ENCODE results near the gene NEURL1B.

The NEURL1B gene

DNA sequence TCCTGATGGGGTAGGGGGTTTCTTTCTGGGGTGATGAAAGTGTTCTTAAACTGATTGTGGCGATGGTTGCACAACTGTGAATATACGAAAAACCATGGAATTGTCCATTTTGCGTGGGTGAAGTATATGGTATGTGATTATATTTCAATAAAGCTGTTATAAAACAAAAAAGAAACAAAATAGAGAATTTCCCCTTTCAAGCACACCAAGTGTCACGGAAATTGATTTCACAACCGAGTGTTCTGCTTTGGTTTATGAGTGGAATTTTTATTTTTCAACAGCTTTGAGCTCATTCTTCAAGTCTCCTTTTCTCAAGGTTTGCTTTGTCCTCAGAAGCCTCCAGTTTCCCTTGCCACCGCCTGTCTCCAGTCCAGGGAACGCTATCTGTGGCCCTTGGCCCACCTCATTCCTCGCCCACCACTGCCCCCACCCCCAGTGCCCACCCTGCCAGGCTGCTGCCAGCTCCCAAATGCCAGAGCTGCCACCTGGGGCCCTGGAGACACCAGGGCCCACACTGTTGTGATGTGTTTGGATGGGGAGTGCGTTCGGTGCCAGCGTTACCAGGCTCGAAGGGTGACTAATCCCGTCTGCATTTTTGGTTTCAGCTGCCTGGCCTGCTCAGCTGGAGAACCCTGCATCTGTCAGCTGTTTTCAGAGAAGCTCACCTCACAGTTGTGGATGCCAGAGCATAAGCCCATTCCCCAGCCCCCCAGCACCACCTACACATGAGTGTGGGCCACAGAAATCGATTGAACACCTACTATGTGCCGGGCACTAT is 99.6 kb downstream of the NEURL1B start:
- DNase-seq: no peak

Measured in stimulated activated CD4-positive, alpha-beta T cell treated with anti-CD3 and anti-CD28 coated beads, Interleukin-1b, Interleukin-23, amount 100 ng/mL, for 48 hours (primary cell).